ENCODE measurements around the gene TMTC1.
A peak's percentile ranks its signal among the peaks of the same experiment; 100 is the strongest.
"Not testable (repeated sequence)": the region's sequence is repeated elsewhere in the genome, so short reads cannot be mapped to it uniquely, and the experiment has no call there.

TMTC1 gene

DNA sequence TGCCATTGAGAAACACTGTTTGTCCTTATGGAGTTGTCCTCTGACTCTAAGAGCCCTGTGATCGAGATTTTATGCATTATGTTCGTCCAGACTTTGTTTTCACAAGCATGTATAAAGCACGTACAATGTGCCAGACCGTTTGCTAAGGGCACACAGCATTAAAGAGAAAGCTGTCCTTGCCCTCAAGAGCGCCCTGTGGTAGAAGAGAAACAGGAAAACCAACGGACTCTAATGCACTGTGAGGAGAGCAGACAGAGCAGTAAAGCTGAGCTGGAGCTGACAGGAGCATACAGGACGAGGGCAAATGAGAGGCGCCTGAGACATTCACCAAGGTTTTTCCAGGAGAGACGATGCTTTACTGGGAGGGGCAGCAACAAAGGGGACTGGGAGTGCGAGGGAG is 220.1 kb downstream of the TMTC1 start:
- H3K4me3 ChIP-seq (ENCODE audit: low read length), result no peak overlapping the region
- DNase-seq (ENCODE audit: low read depth, low spot score), result no peak

DNA sequence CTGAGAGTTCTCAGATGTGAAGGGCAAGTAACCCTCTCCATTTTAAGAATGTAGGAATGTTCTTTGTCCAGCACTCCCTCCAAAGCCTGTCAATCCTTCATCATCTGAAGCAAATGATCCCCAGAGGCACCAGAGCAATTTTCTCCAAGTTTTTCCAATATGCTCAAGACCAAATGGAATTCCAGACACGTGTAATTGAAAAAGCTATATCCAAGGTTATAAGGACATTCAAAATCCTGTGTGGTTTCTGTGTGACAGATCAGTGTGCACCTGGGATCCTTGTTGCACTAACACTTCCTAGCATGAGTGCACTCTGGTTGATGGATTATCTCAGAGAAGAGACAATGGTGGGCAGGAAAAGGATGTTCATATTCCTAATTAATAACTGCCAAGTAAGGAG is 220.7 kb downstream of the TMTC1 start:
- no peak overlapping the region for H3K4me3 ChIP-seq (ENCODE audit: low read length)
- no peak for DNase-seq (ENCODE audit: low read depth, low spot score)

DNA sequence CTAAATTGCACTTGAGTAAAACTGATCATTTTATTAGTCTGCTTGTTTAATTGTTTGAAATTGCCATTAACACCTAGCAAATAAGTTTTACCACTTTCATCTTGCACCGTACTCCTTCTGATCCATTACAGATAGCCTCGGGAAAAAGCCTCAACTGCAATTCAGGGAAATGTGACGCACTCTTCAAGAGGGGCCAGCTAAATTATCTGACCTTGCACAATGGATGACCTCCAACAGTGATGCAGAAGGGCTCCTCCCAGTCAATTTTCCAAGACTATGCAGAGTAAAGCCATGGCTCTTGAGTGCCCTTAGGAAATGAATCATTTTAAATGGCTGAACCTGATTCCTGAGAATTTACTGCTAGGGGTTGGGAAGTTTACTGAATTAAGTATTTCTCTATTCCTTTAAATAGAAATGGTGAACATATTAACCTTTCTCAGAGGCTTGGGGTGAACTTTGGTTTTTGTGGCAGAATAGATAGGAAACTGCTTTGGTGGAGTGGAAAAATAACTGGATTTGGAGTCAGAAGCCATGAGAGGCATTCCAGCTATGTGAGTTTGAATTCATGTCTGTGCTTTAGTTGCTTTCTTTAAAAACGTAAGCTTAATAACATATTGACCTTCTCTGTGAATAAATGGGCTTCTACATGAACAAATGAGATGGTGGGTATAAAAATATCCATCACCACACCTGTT is 221.5 kb downstream of the TMTC1 start:
- no peak overlapping the region for H3K4me3 ChIP-seq (ENCODE audit: low read length)
- no peak for DNase-seq (ENCODE audit: low read depth, low spot score)

DNA sequence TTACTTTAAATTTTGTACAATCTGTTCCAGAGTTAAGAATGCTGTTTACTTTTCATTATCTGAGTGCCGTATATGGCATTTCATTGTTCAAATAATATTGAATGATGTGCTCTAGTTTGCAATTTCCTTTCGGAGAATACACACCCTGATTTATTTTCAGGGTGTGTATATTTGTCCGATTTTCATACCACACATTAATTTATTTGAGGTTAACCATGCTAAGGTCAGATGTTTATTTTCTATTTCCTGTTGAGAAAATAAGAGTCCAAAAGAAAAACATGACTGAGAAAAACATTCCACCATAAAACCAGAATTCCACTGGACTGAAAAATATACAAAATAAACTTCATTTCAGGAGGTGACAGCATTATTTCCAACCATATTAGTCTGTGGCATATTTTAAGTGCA is 222.1 kb downstream of the TMTC1 start:
- DNase-seq (ENCODE audit: low read depth, low spot score), result no peak
- H3K4me3 ChIP-seq (ENCODE audit: low read length), result no peak overlapping the region

DNA sequence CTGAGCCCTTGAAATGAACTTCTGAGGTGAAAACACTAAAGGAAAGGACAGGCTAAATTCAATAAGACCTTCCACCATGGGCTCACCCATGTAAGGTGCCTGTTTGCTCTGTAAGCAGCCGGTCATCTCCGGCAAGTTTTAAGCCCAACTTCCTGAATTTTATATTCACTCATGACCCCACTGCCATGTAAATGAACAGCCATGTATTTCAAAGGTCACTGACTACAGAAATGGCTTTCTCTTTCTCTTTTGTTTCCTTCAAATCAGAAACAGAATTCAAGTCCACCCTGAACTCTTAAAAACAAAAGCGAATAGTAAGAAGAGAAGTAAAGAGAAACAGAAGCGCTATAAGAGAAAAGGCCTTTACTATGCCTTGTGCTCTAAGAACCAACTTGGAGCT is 224.5 kb downstream of the TMTC1 start:
- H3K4me3 ChIP-seq (ENCODE audit: low read length), result no peak overlapping the region
- DNase-seq (ENCODE audit: low read depth, low spot score), result no peak

DNA sequence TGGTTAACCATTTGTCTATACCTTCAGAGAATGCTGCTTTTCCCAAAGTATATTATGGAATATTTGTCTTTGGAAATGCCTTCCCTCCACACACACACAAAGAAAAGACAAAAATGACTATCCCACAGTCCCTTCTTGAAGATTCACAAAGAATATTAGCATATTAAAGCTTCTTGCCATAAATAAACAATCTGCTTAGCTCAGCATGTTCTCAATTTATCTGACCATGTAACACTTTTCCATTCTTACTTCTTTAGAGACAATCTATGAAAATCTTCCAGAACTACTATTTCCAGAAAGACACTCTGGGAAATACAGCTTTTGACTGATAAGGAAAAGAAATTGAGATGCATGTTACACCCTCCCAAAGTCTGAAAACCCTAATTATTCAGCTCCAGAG is 227.4 kb downstream of the TMTC1 start:
- DNase-seq (ENCODE audit: low read depth, low spot score), result no peak
- H3K4me3 ChIP-seq (ENCODE audit: low read length), result no peak overlapping the region

DNA sequence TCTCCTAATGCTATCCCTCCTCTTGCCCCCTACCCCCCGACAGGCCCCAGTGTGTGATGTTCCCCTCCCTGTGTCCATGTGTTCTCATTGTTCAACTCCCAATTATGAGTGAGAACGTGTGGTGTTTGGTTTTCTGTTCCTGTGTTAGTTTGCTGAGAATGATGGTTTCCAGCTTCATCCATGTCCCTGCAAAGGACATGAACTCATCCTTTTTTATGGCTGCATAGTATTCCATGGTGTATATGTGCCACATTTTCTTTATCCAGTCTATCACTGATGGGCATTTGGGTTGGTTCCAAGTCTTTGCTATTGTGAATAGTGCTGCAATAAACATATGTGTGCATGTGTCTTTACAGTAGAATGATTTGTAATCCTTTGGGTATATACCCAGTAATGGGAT is 228.3 kb downstream of the TMTC1 start:
- H3K4me3 ChIP-seq (ENCODE audit: low read length), result not testable (repeated sequence)

DNA sequence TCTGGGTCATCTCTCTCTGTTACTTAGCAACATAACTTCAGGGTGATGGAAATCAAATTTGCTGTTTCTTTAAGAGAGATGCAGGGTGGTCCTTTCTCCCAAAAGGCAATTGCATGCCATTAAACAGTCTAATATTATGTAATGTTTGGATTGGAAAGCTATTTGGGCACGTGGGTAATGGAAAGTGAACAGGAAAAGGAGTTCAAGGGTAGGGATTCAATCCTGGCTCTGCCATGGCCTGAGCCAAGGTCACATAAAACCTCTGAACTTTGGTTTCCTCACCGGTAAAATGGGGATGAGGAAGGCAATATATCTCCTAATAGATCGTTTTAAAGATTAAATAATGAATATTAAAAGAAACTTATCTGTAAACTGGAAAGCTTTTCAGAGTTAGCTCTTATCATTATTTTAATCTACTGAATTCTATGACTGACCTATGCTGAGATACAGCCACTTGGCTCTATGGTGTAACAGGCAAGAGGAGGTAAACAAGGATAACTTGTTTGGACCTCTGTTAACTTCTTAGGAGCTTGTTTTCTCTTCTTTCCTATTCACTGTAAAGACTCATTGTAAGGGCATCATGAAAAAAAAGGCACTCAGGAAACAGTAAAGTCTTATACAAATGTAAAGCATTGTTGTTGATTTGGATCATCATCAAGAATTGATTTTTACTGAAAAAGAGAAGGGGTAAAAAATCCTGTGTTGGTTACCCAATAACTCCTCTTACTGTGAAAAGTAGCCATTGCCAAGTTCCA is 230.6 kb downstream of the TMTC1 start:
- H3K4me3 ChIP-seq (ENCODE audit: low read length), result no peak overlapping the region
- DNase-seq (ENCODE audit: low read depth, low spot score), result no peak

More for the DNA sequence above, 228.3 kb downstream of the TMTC1 start:
- not testable (repeated sequence) for DNase-seq (ENCODE audit: low read depth, low spot score)

DNA sequence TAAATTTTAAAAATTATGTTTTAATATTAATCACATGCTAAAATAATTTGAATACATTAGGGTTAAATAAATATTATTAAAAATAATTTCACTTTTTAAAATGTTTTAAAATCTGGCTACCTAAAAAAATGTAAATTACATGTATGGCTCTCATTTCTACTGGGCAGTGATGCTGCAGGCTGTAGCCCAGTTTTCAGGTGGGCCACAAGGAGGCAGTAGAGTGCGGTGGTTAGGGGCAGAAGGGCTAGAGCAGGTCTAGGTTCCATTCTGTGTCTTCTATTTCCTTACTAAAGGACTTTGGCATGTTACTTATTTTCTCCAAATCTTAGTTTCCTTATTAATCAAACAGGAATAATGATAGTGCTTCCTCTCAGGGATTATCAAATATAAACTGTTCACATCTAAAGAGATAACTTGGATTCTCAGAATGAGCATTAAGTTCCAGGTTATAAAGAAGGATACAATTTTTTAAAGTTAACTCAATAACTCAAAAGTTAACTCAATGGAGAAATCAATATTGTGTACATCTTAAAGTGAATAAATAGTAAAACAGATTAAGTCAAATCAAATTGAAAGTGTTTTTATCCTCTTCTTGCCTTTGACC is 231.3 kb downstream of the TMTC1 start:
- DNase-seq (ENCODE audit: low read depth, low spot score), result peak; percentile 15
- no peak overlapping the region for H3K4me3 ChIP-seq (ENCODE audit: low read length)

DNA sequence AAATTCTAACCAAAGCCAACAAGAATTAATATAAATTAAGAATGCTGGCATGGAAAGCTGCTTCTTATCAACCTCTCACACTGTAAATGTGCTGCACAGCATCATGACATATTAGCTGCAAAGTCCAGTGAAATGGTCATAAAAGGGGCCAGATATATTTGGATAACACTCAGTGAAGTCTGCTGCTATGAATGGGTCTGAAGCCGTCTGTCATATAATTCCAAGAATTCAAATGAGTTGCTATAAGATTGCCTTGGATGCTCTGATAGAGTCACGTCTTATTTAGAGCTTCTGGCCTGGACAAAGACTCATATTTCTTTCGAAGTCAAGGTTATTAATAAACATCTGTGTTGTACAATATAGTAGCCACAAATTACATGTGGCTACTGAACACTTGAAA is 231.9 kb downstream of the TMTC1 start:
- DNase-seq (ENCODE audit: low read depth, low spot score), result no peak
- H3K4me3 ChIP-seq (ENCODE audit: low read length), result no peak overlapping the region

DNA sequence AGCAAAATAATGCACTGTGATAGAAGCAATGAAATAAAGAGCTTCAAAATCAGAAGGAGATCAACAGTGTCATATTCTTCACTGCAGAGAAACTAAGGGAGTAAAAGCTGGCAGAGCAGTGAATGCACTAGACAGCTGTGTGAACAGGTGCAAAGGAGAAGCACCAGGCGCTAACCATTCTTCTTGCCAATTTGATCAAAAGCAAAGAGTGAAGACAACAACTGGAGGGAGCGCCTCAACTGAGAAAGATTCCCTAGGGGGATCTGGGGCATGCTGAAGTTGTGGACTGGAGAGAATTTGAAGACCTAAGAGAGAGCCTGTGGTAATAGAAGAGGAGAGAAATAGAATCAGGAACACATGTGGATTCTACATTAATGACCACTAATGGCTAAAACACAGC is 235.9 kb downstream of the TMTC1 start:
- no peak for DNase-seq (ENCODE audit: low read depth, low spot score)

DNA sequence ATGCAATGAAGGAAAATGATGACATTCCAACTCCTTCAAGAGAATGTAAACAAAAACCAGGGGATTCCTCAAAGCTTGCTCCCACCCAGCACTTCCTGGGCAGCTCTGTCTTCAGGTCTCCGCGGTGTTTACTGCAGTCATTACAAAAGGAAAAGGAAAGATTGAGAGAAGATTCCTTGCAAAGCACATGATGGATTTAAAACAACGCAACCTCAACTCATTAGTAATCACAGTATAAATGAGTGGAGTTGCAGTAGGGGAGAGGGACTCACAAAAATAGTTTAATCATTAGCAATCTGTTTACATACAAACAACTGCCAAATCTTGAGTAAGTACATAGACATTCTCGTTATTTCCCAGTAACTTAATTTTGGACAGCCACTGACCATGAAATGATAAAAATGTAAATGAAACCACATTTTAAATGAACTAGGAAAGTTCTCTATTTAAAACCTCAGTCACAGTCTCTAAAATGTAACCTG is 236.6 kb downstream of the TMTC1 start:
- H3K4me3 ChIP-seq (ENCODE audit: low read length), result no peak overlapping the region
- DNase-seq (ENCODE audit: low read depth, low spot score), result no peak

More for the DNA sequence above, 235.9 kb downstream of the TMTC1 start:
- H3K4me3 ChIP-seq (ENCODE audit: low read length), result no peak overlapping the region

DNA sequence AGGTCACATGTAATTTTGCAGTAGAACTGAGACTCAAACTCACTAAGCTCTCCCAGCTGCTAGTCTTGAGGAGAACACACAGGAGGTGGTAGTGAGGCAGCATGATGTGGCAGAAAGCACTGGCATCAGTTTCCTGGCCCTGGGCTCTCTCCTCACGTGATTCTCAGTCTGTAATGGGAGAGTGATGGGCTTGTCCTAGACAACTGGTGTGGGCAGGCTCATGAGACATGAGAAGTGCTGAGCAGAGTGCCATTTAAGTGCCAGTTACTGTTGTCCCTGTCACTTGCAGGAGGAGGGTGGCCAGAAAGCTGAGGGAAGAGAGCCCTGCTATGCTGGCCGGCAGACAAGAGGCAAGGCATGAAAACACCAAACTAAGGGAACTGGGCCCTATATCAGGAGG is 237.7 kb downstream of the TMTC1 start:
- H3K4me3 ChIP-seq (ENCODE audit: low read length), result no peak overlapping the region
- no peak for DNase-seq (ENCODE audit: low read depth, low spot score)

DNA sequence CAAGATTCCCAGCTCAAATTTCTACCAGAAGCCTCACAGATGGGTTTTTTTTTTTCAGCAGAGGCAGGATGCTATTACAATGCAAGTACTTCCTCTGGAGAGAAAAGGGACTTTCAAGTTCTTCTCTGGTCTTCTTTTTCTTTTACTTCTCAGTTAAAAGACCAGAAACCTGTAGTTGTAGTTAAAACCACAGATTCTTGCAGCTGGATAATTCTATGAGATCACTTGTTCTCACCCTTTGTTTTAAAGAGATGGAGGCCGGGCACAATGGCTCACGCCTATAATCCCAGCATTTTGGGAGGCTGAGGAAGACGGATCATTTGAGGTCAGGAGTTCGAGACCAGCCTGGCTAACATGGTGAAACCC is 238.7 kb downstream of the TMTC1 start:
- no peak overlapping the region for H3K4me3 ChIP-seq (ENCODE audit: low read length)
- DNase-seq (ENCODE audit: low read depth, low spot score), result no peak

DNA sequence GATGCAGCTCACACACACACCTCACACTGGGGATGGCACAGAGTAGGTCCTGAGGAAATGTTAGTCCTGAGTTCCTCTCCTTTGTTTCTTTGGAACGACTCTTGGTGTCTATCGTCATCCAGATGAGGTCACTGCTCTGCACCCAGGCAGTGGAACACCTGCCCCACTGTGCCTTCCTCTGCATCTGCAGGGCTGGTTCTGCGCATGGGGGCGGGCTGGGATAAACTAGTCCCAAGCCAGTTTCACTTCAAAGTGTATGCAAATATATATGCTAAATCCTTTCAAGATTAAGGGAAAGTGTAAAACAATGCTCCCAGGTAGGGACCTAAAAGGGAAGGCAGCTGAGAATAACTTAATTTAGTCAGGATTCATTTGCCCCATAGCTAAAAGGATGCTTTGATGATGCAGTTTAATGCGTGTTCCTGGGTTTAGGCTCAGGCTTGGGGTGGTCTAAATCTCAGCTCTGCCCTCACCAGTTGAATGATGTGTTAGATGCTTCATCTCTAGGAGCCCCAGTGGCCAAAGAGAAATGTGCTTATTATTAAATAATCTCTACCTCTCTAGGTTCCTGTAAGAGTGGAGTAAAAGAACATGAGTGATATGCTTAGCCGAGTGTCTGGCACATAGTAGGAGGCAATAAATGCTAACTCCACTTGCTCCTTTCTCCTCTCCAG is 239.2 kb downstream of the TMTC1 start:
- DNase-seq (ENCODE audit: low read depth, low spot score), result no peak
- no peak overlapping the region for H3K4me3 ChIP-seq (ENCODE audit: low read length)

DNA sequence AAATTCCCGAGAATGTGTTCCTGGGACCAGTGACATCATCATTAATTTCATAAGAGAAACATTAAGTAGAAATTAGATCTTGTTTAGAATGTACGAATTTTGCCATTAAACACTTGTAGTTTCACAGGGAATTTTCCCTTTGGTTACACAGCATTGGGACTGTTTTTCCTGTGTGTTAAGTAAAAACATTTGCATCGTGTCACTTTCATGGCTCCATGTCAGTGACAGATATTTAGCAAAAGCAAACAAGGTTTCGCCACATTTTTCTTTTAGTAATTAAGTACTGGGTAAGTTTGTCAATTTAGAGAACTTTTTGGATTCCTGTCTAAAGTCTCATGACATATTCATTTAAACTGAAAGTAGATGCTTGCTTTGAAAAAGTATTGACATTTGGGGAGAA is 240.7 kb downstream of the TMTC1 start:
- no peak overlapping the region for H3K4me3 ChIP-seq (ENCODE audit: low read length)
- DNase-seq (ENCODE audit: low read depth, low spot score), result no peak

DNA sequence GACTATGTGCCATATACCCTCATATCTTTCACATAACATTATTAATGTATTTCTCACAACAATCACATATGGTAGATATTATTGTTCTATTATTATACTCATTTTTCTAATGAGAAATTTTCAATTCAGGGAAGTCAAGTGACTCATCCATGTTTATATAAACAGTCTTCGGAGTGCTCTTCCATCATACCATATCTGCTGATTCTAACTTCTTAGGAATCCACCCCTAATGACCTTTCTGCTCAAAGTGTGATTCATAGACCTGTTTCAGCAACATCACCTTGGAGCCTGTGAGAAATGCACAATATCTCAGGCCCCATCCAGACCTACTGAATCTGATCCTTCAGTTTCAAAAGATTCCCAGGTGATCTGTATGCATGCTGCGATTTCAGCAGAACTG is 246.4 kb downstream of the TMTC1 start:
- DNase-seq (ENCODE audit: low read depth, low spot score), result no peak
- H3K4me3 ChIP-seq (ENCODE audit: low read length), result no peak overlapping the region

DNA sequence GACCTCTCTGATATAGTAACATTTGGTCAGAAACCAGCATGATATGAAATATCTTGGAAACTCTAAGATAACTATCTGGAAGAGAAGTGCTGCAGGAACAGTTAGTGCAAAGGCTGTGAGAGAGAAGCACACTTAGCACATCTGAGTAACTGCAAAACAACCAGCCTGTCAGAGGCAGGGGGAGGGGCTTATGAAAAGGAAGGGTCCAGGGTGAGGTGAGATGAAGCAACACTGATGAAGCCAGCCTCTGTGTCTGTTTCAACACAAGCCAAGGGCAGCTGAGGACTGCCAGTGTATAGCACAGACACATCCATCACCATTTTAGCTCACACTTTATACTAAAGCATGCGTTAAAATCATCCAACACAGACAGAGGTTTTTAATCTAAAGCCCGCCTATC is 248.8 kb downstream of the TMTC1 start:
- DNase-seq (ENCODE audit: low read depth, low spot score), result no peak
- H3K4me3 ChIP-seq (ENCODE audit: low read length), result no peak overlapping the region

DNA sequence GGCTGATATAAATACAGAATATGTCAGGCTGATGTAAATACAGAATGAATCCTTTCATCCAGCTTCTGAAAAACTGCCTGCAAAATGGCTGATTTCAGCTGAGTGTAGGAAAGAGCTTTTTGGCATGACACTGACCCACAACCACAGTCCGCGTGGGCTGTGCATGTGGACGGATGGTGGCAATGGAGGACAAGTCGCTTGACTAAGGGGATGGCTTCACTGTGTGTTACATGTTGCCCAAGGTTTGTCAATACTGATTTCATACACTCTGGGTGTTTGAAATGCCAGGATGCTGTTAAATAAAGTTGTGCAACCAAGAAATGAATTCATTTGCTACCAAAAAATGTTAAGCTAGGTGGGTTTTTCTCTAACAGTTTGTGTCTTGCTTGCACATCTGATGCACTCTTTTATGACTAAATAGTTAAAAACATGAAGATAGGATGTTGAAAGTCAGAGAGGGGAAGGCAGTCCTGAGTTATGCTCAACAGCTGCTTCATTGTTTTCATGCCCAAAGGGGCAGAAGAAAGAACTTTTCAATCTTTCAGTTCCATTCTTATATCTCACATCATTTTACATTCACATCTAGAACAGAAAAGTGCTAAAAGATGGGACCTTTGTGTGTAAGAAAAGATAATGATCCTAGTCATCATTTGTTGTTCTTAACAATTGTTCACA is 249.8 kb downstream of the TMTC1 start:
- no peak for DNase-seq (ENCODE audit: low read depth, low spot score)
- no peak overlapping the region for H3K4me3 ChIP-seq (ENCODE audit: low read length)
